KMS-11 (cell line): ENCODE results near the gene PKN3.
"Not testable (repeated sequence)": the region's sequence is repeated elsewhere in the genome, so short reads cannot be mapped to it uniquely, and the experiment has no call there.

Experiments used
- H2AFZ ChIP-seq: fragments of 200-600 bp; sonication (generic); 2 replicates; pipeline ENCODE4 v1.6.1; 2016; ENCODE audit warnings: antibody characterized with exemption, mixed run types, low read depth
- H3K27ac ChIP-seq: fragments of 200-600 bp; sonication (generic); 2 replicates; pipeline ENCODE4 v1.6.1; 2016; ENCODE audit warnings: mild to moderate bottlenecking, mixed run types
- H3K27me3 ChIP-seq: fragments of 200-600 bp; sonication (generic); 2 replicates; pipeline ENCODE4 v1.6.1; 2017; ENCODE audit warnings: mild to moderate bottlenecking, low read depth, mixed run types, moderate library complexity; ENCODE audit not compliant: insufficient read depth
- H3K36me3 ChIP-seq: fragments of 200-600 bp; sonication (generic); 2 replicates; pipeline ENCODE4 v1.6.1; 2017; ENCODE audit warnings: mild to moderate bottlenecking, mixed run types; ENCODE audit not compliant: insufficient read depth
- H3K4me1 ChIP-seq: fragments of 200-600 bp; sonication (generic); 2 replicates; pipeline ENCODE4 v1.6.1; 2016; ENCODE audit warnings: mild to moderate bottlenecking, low read depth, mixed run types; ENCODE audit not compliant: poor library complexity, severe bottlenecking
- H3K4me2 ChIP-seq: fragments of 200-600 bp; sonication (generic); 2 replicates; pipeline ENCODE4 v1.7.0; 2016; ENCODE audit warnings: mild to moderate bottlenecking, mixed run types
- H3K4me3 ChIP-seq: fragments of 200-600 bp; sonication (generic); IDR thresholded peaks from 2 replicates; pipeline ENCODE4 v1.6.1; 2017; ENCODE audit warnings: low read depth, low read length, mixed read lengths; ENCODE audit not compliant: insufficient read depth
- H3K79me2 ChIP-seq: fragments of 200-600 bp; sonication (generic); 2 replicates; pipeline ENCODE4 v1.6.1; 2016; ENCODE audit warnings: low read depth, mixed run types; ENCODE audit not compliant: insufficient read depth
- H3K9ac ChIP-seq: fragments of 200-600 bp; sonication (generic); 2 replicates; pipeline ENCODE4 v1.6.1; 2016; ENCODE audit warnings: mild to moderate bottlenecking, mixed run types
- H4K20me1 ChIP-seq: fragments of 200-600 bp; sonication (generic); 2 replicates; pipeline ENCODE4 v1.6.1; 2016; ENCODE audit warnings: mild to moderate bottlenecking, mixed run types; ENCODE audit not compliant: insufficient read depth
- TF ChIP-seq, protein P1 (sequence below): fragments of 200-600 bp; sonication (generic); conservative IDR thresholded peaks from 2 replicates; pipeline ENCODE4 v1.6.1; 2017; ENCODE audit warnings: low read depth, mild to moderate bottlenecking, antibody characterized with exemption, low read length, moderate library complexity, mixed read lengths

PKN3 gene

DNA sequence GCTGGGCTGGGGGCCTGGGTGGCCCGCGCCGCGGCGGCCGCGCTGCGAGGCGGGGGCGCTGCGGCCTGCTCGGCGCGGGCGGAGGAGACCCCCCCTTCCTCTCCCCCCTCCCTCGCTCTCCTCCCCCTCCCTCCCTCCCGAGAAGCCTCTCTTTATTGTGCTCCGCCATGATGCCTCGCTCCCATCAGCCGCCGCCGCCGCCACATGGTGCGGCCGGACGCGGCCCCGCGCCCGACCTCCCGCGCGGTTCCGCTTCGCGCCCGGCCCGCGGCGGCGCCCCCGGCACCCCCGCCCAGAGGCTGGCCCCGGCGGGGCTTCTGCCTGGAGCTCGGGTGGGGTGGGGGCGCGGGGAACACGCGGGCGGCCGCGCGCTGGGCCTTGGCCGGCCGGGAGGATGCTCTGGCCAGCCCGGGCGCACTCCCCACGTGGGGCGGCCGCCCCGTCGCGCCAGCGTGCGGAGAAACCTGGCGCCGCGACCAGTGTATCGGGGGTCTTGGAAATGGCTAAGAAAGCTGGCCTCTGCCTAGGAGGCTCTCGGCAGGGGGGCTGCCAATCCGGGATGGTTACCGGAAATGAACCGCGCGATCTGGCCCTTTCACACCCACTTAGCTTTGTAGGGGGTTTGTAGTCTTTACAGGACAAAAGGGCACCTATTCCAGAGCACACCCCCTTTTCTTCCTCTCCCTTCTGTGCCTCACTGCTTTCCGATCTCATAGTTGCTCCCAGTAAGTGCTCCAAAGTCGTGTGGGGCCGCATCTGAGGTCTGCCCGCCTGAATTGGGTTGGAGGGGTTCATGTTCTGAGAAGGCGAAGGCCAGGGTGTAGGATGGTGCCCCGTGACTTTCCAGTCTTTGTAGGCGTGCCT is 12.3 kb upstream of the PKN3 start:
- Histone ChIP-seq H3K9ac (peak overlapping the region; percentile 79), H3K4me1 (peaks cover 69% of the 10 kb centered on the region), H3K79me2 (peaks cover 73% of the 10 kb centered on the region), H4K20me1 (peaks cover 25% of the 10 kb centered on the region; the same call in 1 of the 2 replicates), H3K27ac (peak overlapping the region; percentile 66), H3K27me3 (no peaks in the 10 kb centered on the region; the same call in 1 of the 2 replicates), H3K4me2 (peak overlapping the region; percentile 91), H3K4me3 (no peak overlapping the region), H3K36me3 (peaks cover 26% of the 10 kb centered on the region; the same call in 1 of the 2 replicates), H2AFZ (no peak overlapping the region)
- TF ChIP-seq, protein P1, sequence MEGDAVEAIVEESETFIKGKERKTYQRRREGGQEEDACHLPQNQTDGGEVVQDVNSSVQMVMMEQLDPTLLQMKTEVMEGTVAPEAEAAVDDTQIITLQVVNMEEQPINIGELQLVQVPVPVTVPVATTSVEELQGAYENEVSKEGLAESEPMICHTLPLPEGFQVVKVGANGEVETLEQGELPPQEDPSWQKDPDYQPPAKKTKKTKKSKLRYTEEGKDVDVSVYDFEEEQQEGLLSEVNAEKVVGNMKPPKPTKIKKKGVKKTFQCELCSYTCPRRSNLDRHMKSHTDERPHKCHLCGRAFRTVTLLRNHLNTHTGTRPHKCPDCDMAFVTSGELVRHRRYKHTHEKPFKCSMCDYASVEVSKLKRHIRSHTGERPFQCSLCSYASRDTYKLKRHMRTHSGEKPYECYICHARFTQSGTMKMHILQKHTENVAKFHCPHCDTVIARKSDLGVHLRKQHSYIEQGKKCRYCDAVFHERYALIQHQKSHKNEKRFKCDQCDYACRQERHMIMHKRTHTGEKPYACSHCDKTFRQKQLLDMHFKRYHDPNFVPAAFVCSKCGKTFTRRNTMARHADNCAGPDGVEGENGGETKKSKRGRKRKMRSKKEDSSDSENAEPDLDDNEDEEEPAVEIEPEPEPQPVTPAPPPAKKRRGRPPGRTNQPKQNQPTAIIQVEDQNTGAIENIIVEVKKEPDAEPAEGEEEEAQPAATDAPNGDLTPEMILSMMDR: no peak

DNA sequence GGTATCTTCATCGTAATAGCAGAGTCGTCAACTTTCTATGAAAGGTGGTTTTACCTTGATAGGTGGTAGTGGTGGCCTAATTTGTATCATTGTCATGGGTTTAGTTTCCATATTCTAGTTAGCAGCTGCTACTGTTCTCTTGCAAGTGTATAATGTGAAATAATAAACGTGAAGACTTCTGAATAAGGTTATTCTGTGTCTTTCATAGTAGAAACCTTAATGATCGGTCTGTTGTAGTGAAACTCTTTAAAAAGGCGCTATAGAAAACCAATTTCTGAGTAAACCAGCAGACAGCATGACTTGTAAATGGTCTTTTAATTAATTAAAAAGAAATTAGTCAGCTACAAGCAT is 11.6 kb upstream of the PKN3 start:
- H3K4me3 ChIP-seq: no peak overlapping the region
- peaks cover 67% of the 10 kb centered on the region for H3K79me2 ChIP-seq
- peak overlapping the region; percentile 66; the same call in 1 of the 2 replicates for H3K27ac ChIP-seq
- peak overlapping the region; percentile 91 for H3K4me2 ChIP-seq
- no peaks in the 10 kb centered on the region; the same call in 1 of the 2 replicates for H3K27me3 ChIP-seq
- H3K4me1 ChIP-seq: peaks cover 63% of the 10 kb centered on the region
- H3K9ac ChIP-seq: peak overlapping the region; percentile 79
- H3K36me3 ChIP-seq: peaks cover 26% of the 10 kb centered on the region; the same call in 1 of the 2 replicates
- H4K20me1 ChIP-seq: peaks cover 25% of the 10 kb centered on the region; the same call in 1 of the 2 replicates
- TF ChIP-seq, protein P1: no peak
- no peak overlapping the region for H2AFZ ChIP-seq

DNA sequence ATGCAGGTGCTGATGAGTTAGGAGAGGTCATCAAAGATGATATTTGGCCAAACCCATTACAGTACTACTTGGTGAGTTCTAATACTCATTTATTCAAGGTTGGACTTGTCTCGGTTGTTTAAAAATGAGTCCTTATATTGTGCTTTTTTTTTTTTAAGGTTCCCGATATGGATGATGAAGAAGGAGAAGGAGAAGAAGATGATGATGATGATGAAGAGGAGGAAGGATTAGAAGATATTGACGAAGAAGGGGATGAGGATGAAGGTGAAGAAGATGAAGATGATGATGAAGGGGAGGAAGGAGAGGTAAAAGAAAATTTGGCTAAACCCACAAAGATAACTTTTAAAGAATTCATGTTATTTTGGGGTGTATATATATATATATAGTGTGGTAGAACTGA is 8.6 kb upstream of the PKN3 start:
- peaks cover 36% of the 10 kb centered on the region for H3K4me1 ChIP-seq
- not testable (repeated sequence) for H2AFZ ChIP-seq, H3K4me2 ChIP-seq, H3K27me3 ChIP-seq, H3K27ac ChIP-seq, H3K4me3 ChIP-seq, H3K9ac ChIP-seq
- H3K36me3 ChIP-seq: peaks cover 32% of the 10 kb centered on the region; the same call in 1 of the 2 replicates
- peaks cover 37% of the 10 kb centered on the region for H3K79me2 ChIP-seq
- H4K20me1 ChIP-seq: peaks cover 25% of the 10 kb centered on the region; the same call in 1 of the 2 replicates

DNA sequence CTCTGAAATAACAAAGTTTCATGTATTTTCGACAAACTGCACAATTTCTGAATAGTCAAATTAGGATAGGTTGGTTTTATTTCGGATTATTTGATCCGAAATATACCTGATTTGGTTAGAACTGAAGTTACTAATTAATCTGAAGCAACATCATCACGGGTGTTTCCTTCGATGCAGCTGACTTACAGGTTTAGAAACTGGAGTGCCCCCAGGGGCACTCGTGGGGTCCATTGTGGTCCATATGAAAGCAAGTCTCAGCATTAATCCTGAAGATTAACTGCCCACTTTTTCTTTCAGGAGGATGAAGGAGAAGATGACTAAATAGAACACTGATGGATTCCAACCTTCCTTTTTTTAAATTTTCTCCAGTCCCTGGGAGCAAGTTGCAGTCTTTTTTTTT is 8.0 kb upstream of the PKN3 start:
- Histone ChIP-seq H3K79me2 (peaks cover 37% of the 10 kb centered on the region), H3K9ac (no peak overlapping the region), H3K4me2 (no peak overlapping the region), H3K4me3 (no peak overlapping the region), H2AFZ (no peak overlapping the region), H3K36me3 (peaks cover 32% of the 10 kb centered on the region; the same call in 1 of the 2 replicates), H3K27ac (no peak overlapping the region), H4K20me1 (peaks cover 25% of the 10 kb centered on the region; the same call in 1 of the 2 replicates), H3K27me3 (no peaks in the 10 kb centered on the region; the same call in 1 of the 2 replicates), H3K4me1 (peaks cover 36% of the 10 kb centered on the region)
- TF ChIP-seq, protein P1: no peak
